H1 (cell line): ENCODE results near the gene CIBAR2. TPM values are rescaled to one million over a fixed set of nuclear protein-coding genes. Genes with fewer than 3 reads are reported as not detected.
A peak's percentile ranks its signal among the peaks of the same experiment; 100 is the strongest.

Experiments
- CTCF ChIA-PET: fragments of 300-600 bp; sonication (Branson Sonifier 250); formaldehyde crosslinking; loops from one replicate; lab custom pipeline; 2021; ENCODE audit not compliant: partially characterized antibody; lab: Charles Lee
- POLR2A ChIA-PET: fragments of 300-600 bp; sonication (Branson Sonifier 250); formaldehyde crosslinking; loops from one replicate; lab custom pipeline; 2021; ENCODE audit warnings: inconsistent platforms; ENCODE audit not compliant: partially characterized antibody; lab: Charles Lee
- DNase-seq, 2 experiments: peaks; one replicate each; pipeline versions ENCODE4 v3.0.0 to v3.0.0-alpha.2; 2010 to 2022; ENCODE audit warnings: low spot score in 2 of 2, low read depth in 1 of 2, mixed read lengths in 1 of 2
- FAIRE-seq: peaks from 2 replicates; lab custom pipeline; 2011; peaks lifted over from hg19 to GRCh38; lab: Jason Lieb, UNC
- H2AFZ ChIP-seq: 2 replicates; pipeline ENCODE4 v1.8.1; 2012; ENCODE audit warnings: low read length, inconsistent platforms
- H2AK5ac ChIP-seq: 2 replicates; pipeline ENCODE4 v1.6.1; 2013; ENCODE audit warnings: low read depth, low read length
- H2BK120ac ChIP-seq: replicated peaks from 2 replicates; pipeline ENCODE3; 2013; ENCODE audit warnings: low read depth, low read length, inconsistent platforms
- H2BK12ac ChIP-seq: 2 replicates; pipeline ENCODE4 v1.6.1; 2013; ENCODE audit warnings: low read depth, low read length
- H2BK15ac ChIP-seq: 2 replicates; pipeline ENCODE4 v1.6.1; 2013; ENCODE audit warnings: low read length
- H2BK20ac ChIP-seq: 2 replicates; pipeline ENCODE4 v1.6.1; 2013; ENCODE audit warnings: low read length
- H2BK5ac ChIP-seq: 2 replicates; pipeline ENCODE4 v1.6.1; 2013; ENCODE audit warnings: low read depth, low read length
- H3K14ac ChIP-seq: 2 replicates; pipeline ENCODE4 v1.6.1; 2013; ENCODE audit warnings: inconsistent platforms; ENCODE audit not compliant: insufficient read length
- H3K18ac ChIP-seq: 2 replicates; pipeline ENCODE4 v1.6.1; 2013; ENCODE audit warnings: low read length; ENCODE audit errors: extremely low read depth
- H3K23ac ChIP-seq: 2 replicates; pipeline ENCODE4 v1.6.1; 2013; ENCODE audit warnings: inconsistent platforms; ENCODE audit not compliant: insufficient read length
- H3K23me2 ChIP-seq: 2 replicates; pipeline ENCODE4 v1.6.1; 2013; ENCODE audit warnings: low read depth, low read length
- H3K27ac ChIP-seq: 2 replicates; pipeline ENCODE4 v1.6.1; 2011; ENCODE audit warnings: low read depth, low read length, inconsistent platforms
- H3K27me3 ChIP-seq, 4 experiments: replicated peaks in 1 of 4; 1 replicate in 1 of 4; 2 replicates in 3 of 4; pipeline versions ENCODE4 v1.6.1 to v1.8.1; 2011 to 2013; ENCODE audit warnings: low read length in 3 of 4, mild to moderate bottlenecking in 3 of 4, inconsistent platforms in 2 of 4, mixed read lengths in 2 of 4, moderate library complexity in 1 of 4; ENCODE audit not compliant: control insufficient read depth in 3 of 4, insufficient read depth in 3 of 4; ENCODE audit errors: extremely low read depth in 1 of 4
- H3K36me3 ChIP-seq, 4 experiments: 2 replicates each; pipeline versions ENCODE4 v1.6.1 to v1.8.1; 2011 to 2013; ENCODE audit warnings: mild to moderate bottlenecking in 4 of 4, low read length in 3 of 4, moderate library complexity in 2 of 4, control low read depth in 1 of 4, inconsistent platforms in 1 of 4; ENCODE audit not compliant: insufficient read depth in 4 of 4, control insufficient read depth in 2 of 4
- H3K4ac ChIP-seq: replicated peaks from 2 replicates; pipeline ENCODE3; 2013; ENCODE audit warnings: low read length, low read depth, mixed read lengths, inconsistent platforms; ENCODE audit not compliant: insufficient read length
- H3K4me1 ChIP-seq, 4 experiments: replicated peaks in 1 of 4; 1 replicate in 1 of 4; 2 replicates in 3 of 4; pipeline versions ENCODE4 v1.6.1 to v1.8.1; 2011 to 2013; ENCODE audit warnings: low read length in 3 of 4, inconsistent platforms in 2 of 4, mixed read lengths in 1 of 4; ENCODE audit not compliant: insufficient read depth in 4 of 4, control insufficient read depth in 3 of 4
- H3K4me2 ChIP-seq, 2 experiments: 2 replicates each; pipeline versions ENCODE4 v1.6.1 to v1.8.1; 2011 to 2013; ENCODE audit warnings: low read depth in 2 of 2, low read length in 2 of 2, control low read depth in 1 of 2, inconsistent platforms in 1 of 2, mild to moderate bottlenecking in 1 of 2; ENCODE audit not compliant: insufficient read depth in 1 of 2
- H3K4me3 ChIP-seq, 4 experiments: fragments of 200-600, 300-600 bp in 1 of 4; sonication (generic), shearing (Covaris generic), sonication (Bioruptor Twin) in 1 of 4; 2 replicates each; pipeline versions ENCODE4 v1.5.1 to v1.8.1; 2011 to 2016; ENCODE audit warnings: low read length in 4 of 4, low read depth in 3 of 4, control low read depth in 2 of 4, inconsistent platforms in 2 of 4, mild to moderate bottlenecking in 2 of 4, mixed read lengths in 1 of 4, moderate library complexity in 1 of 4; ENCODE audit not compliant: insufficient read depth in 2 of 4; ENCODE audit errors: extremely low read depth in 1 of 4
- H3K56ac ChIP-seq: replicated peaks from 2 replicates; pipeline ENCODE3; 2013; ENCODE audit warnings: low read depth, mild to moderate bottlenecking, mixed read lengths, low read length, inconsistent platforms; ENCODE audit not compliant: insufficient read length
- H3K79me1 ChIP-seq: 2 replicates; pipeline ENCODE4 v1.6.1; 2013; ENCODE audit warnings: low read depth, low read length, control low read depth
- H3K79me2 ChIP-seq, 2 experiments: 2 replicates each; pipeline versions ENCODE4 v1.6.1 to v1.8.1; 2012 to 2013; ENCODE audit warnings: low read length in 2 of 2, mild to moderate bottlenecking in 2 of 2, inconsistent platforms in 1 of 2; ENCODE audit not compliant: insufficient read depth in 2 of 2, control insufficient read depth in 1 of 2
- H3K9ac ChIP-seq, 4 experiments: replicated peaks in 1 of 4; 1 replicate in 1 of 4; 2 replicates in 3 of 4; pipeline versions ENCODE4 v1.6.1 to v1.8.1; 2011 to 2013; ENCODE audit warnings: low read depth in 3 of 4, low read length in 3 of 4, control low read depth in 2 of 4, mild to moderate bottlenecking in 2 of 4, moderate library complexity in 2 of 4, inconsistent platforms in 1 of 4; ENCODE audit errors: extremely low read depth in 1 of 4
- H3K9me3 ChIP-seq, 2 experiments: 2 replicates each; pipeline versions ENCODE4 v1.6.1 to v1.8.1; 2012 to 2013; ENCODE audit warnings: mild to moderate bottlenecking in 2 of 2, moderate library complexity in 2 of 2, control low read depth in 1 of 2, inconsistent platforms in 1 of 2, low read depth in 1 of 2, low read length in 1 of 2, mixed read lengths in 1 of 2; ENCODE audit not compliant: insufficient read depth in 2 of 2
- H4K20me1 ChIP-seq, 2 experiments: replicated peaks in 1 of 2; 2 replicates each; pipeline versions ENCODE3 to v1.8.1; 2011 to 2013; ENCODE audit warnings: inconsistent platforms in 2 of 2, low read length in 2 of 2, mild to moderate bottlenecking in 1 of 2; ENCODE audit not compliant: insufficient read depth in 2 of 2, control insufficient read depth in 1 of 2
- H4K5ac ChIP-seq: 2 replicates; pipeline ENCODE4 v1.6.1; 2013; ENCODE audit warnings: low read length, low read depth, mixed read lengths, inconsistent platforms; ENCODE audit not compliant: insufficient read length
- H4K8ac ChIP-seq: 2 replicates; pipeline ENCODE4 v1.8.0; 2013; ENCODE audit warnings: mild to moderate bottlenecking, moderate library complexity, low read length, inconsistent platforms; ENCODE audit not compliant: insufficient read depth; ENCODE audit errors: extremely low read depth
- H4K91ac ChIP-seq: replicated peaks from 2 replicates; pipeline ENCODE3; 2013; ENCODE audit warnings: low read length, mixed read lengths, inconsistent platforms; ENCODE audit not compliant: insufficient read length
- BCL11A ChIP-seq, 2 experiments: IDR thresholded peaks; one replicate each; pipeline ENCODE4 v1.6.1; 2011; ENCODE audit warnings: low read depth in 2 of 2, low read length in 2 of 2, mild to moderate bottlenecking in 2 of 2
- CHD2 ChIP-seq: IDR thresholded peaks from 2 replicates; pipeline ENCODE4 v1.6.1; 2012; ENCODE audit warnings: low read length, improper control_type of control experiment
- KDM5A ChIP-seq: fragments of 200-600 bp; IDR thresholded peaks from 2 replicates; pipeline ENCODE4 v1.7.1; 2012; ENCODE audit warnings: mild to moderate bottlenecking, low read length, inconsistent platforms, mixed read lengths
- SIN3A ChIP-seq, 2 experiments: IDR thresholded peaks in 1 of 2; conservative IDR thresholded peaks in 1 of 2; 2 replicates each; pipeline ENCODE4 v1.6.1; 2011 to 2012; ENCODE audit warnings: low read length in 2 of 2, improper control_type of control experiment in 1 of 2, low read depth in 1 of 2, mild to moderate bottlenecking in 1 of 2
- SIRT6 ChIP-seq: IDR thresholded peaks from one replicate; pipeline ENCODE4 v1.7.1; 2012; ENCODE audit warnings: low read length, inconsistent platforms
- TBP ChIP-seq: IDR thresholded peaks from 2 replicates; pipeline ENCODE4 v1.6.1; 2011; ENCODE audit warnings: low read depth, low read length, improper control_type of control experiment
- WGBS, 2 experiments: shearing (Covaris generic) in 1 of 2; methylation state at CpG; one replicate each; pipeline versions ENCODE4 v1.1.6 to v1.1.7; 2013 to 2015; ENCODE audit warnings: low lambda C conversion rate in 2 of 2, mixed read lengths in 2 of 2, inconsistent platforms in 1 of 2, low coverage in 1 of 2, missing lambda C conversion rate in 1 of 2; ENCODE audit not compliant: insufficient replicate concordance in 2 of 2, insufficient coverage in 1 of 2, insufficient read length in 1 of 2; ENCODE audit errors: extremely low coverage in 1 of 2, missing lambda C conversion rate in 1 of 2; 5-methylcytosine and 5-hydroxymethylcytosine counted together
- polyA plus RNA-seq, 7 experiments: library from polyadenylated mRNA; depleted of rRNA in 3 of 7; stranded (reverse) in 5 of 7; unstranded in 2 of 7; fragments of >200 nt in 5 of 7; fragments of 200-250 nt in 2 of 7; gene quantifications; 1 replicate in 5 of 7; 2 replicates in 1 of 7; 4 replicates in 1 of 7; pipeline versions ENCODE4 v1.2.1 to v1.2.3, GENCODE V29; 2011 to 2013; ENCODE audit warnings: missing spikeins in 2 of 7, mixed read lengths in 2 of 7
- total RNA-seq: library from RNA; stranded (reverse); fragmentation: NEBNext Ultra II Directional; extraction: Animal tissue kit (Norgen Biotek cat#: 25700); gene quantifications from 2 replicates; pipeline ENCODE4 v1.2.1, GENCODE V29; 2021
- TF ChIP-seq, protein P1 (sequence below): IDR thresholded peaks from 2 replicates; pipeline ENCODE4 v1.6.1; 2012; ENCODE audit warnings: inconsistent platforms
- TF ChIP-seq, protein P2 (sequence below): IDR thresholded peaks from 2 replicates; pipeline ENCODE4 v1.6.1; 2011; ENCODE audit warnings: low read depth, mild to moderate bottlenecking, low read length; ENCODE audit not compliant: insufficient read depth

The CIBAR2 gene
- total and polyA plus RNA-seq, 2 of the 8 experiments (the other 6 are each of a cell fraction or from before 2014, with no cell fraction given) = 0.18 TPM; not detected in 1

DNA sequence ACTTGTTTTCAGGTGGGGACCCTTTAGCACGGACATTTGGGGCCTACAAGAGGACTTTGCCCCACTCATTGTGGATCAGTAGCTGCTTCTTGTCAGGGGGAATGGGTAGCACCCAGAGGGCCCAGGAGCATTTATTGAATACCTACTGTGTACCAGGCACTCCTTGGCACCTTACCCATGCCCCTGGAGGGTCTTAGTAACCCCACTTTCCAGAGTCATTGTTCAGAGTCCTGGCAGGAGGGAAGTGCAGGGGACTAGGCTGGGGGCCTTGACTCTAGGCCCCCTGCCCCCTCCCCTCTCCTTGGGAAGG lies 21.0 kb upstream of the CIBAR2 start:
- no peak overlapping the region for H3K9ac ChIP-seq
- no peak overlapping the region for H2BK15ac ChIP-seq
- H3K56ac ChIP-seq = no peak overlapping the region
- no peak overlapping the region for H2AFZ ChIP-seq
- no peak overlapping the region for H4K91ac ChIP-seq
- ChIA-PET CTCF (interaction anchor here (1.0 to 1.9 kb wide), 3 partner anchors 18 to 120 kb away, joined by 4 to 5 read pairs (median 5); no protein-coding TSS in a partner anchor), POLR2A (no interaction called here)
- H3K79me2 ChIP-seq = no peaks in the 10 kb centered on the region
- H3K18ac ChIP-seq = no peak overlapping the region
- H3K79me1 ChIP-seq = no peaks in the 10 kb centered on the region
- no peak overlapping the region for H4K8ac ChIP-seq
- no peak overlapping the region for H2BK120ac ChIP-seq
- no peak overlapping the region for H2BK5ac ChIP-seq
- H2BK12ac ChIP-seq = peak overlapping the region; percentile 81; the same call in 1 of the 2 replicates
- H3K27ac ChIP-seq = no peak overlapping the region
- no peaks in the 10 kb centered on the region for H3K27me3 ChIP-seq
- H2BK20ac ChIP-seq = no peak overlapping the region
- no peak overlapping the region for H3K4ac ChIP-seq
- no peak overlapping the region for H3K23ac ChIP-seq
- H2AK5ac ChIP-seq = no peak overlapping the region
- no peak overlapping the region for H4K5ac ChIP-seq
- 88% methylated on average over 1 of the region's 1 CpG; no CpG with 5 or more reads in 1 of the 2 experiments for WGBS, 2 experiments
- no peak for DNase-seq
- no peaks in the 10 kb centered on the region for H3K23me2 ChIP-seq
- H3K4me3 ChIP-seq = no peak overlapping the region
- no peaks in the 10 kb centered on the region; a peak in 1 of 4 replicates for H3K9me3 ChIP-seq
- FAIRE-seq = no peak
- H4K20me1 ChIP-seq = no peaks in the 10 kb centered on the region
- H3K4me1 ChIP-seq = peaks cover 0 to 11% (median 2%) of the 10 kb centered on the region in 4 experiments; a peak in 4 of 7 replicates
- H3K14ac ChIP-seq = no peak overlapping the region
- H3K4me2 ChIP-seq = no peak overlapping the region
- no peaks in the 10 kb centered on the region for H3K36me3 ChIP-seq
- TF ChIP-seq CHD2 (no peak), TBP (no peak), BCL11A (IDR thresholded peaks at IDR 0.05; ENCODE audit: low read depth in 2 of 2, low read length in 2 of 2) (no peak), SIN3A (conservative IDR thresholded peaks at IDR 0.05 in 1 of 2, IDR thresholded peaks at IDR 0.05 in 1 of 2; ENCODE audit: low read depth in 1 of 2, low read length in 2 of 2) (no peak), KDM5A (no peak), SIRT6 (no peak)
- TF ChIP-seq, protein P1, sequence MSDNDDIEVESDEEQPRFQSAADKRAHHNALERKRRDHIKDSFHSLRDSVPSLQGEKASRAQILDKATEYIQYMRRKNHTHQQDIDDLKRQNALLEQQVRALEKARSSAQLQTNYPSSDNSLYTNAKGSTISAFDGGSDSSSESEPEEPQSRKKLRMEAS = no peak
- TF ChIP-seq, protein P2, sequence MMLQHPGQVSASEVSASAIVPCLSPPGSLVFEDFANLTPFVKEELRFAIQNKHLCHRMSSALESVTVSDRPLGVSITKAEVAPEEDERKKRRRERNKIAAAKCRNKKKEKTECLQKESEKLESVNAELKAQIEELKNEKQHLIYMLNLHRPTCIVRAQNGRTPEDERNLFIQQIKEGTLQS = no peak
- TF ChIP-seq, all 59 proteins: peak for 0
